ENCODE results near the gene SERPINB10.

The SERPINB10 gene

GRCh38 chr18:63907664-63908063, at the start of gene SERPINB10:
SERPINB10 (plus strand) TSS chr18:63907958; CDS start chr18:63915511, 7,553 bp downstream.
- no peak for DNase-seq

GRCh38 chr18:63858456-63858855, 49.3 kb upstream of the SERPINB10 start:
- no peak for DNase-seq

GRCh38 chr18:63859781-63860475, 47.8 kb upstream of the SERPINB10 start:
- DNase-seq: no peak

GRCh38 chr18:63860531-63860930, 47.2 kb upstream of the SERPINB10 start:
- DNase-seq: no peak

- DNase-seq: no peak
Measured at GRCh38 chr18:63867368-63868125, 40.2 kb upstream of the SERPINB10 start.

GRCh38 chr18:63868546-63868945, 39.2 kb upstream of the SERPINB10 start:
- no peak for DNase-seq

- no peak for DNase-seq
Measured at GRCh38 chr18:63869374-63869773, 38.4 kb upstream of the SERPINB10 start.

GRCh38 chr18:63869851-63870250, 37.9 kb upstream of the SERPINB10 start:
- no peak for DNase-seq

GRCh38 chr18:63871836-63872235, 35.9 kb upstream of the SERPINB10 start:
- no peak for DNase-seq

GRCh38 chr18:63872586-63872985, 35.2 kb upstream of the SERPINB10 start:
- no peak for DNase-seq

- no peak for DNase-seq
Measured at GRCh38 chr18:63878343-63878742, 29.4 kb upstream of the SERPINB10 start.

- no peak for DNase-seq
Measured at GRCh38 chr18:63878925-63879324, 28.8 kb upstream of the SERPINB10 start.

- DNase-seq: no peak
Measured at GRCh38 chr18:63879709-63880108, 28.0 kb upstream of the SERPINB10 start.

GRCh38 chr18:63881851-63882250, 25.9 kb upstream of the SERPINB10 start:
- no peak for DNase-seq

GRCh38 chr18:63882333-63883141, 25.2 kb upstream of the SERPINB10 start:
- DNase-seq: no peak

- no peak for DNase-seq
Measured at GRCh38 chr18:63883617-63884016, 24.1 kb upstream of the SERPINB10 start.

- DNase-seq: no peak
Measured at GRCh38 chr18:63887424-63887823, 20.3 kb upstream of the SERPINB10 start, which contains the start of gene SERPINB2. SERPINB2 (plus strand) TSS chr18:63887705; CDS start chr18:63891445, 3,740 bp downstream.

- no peak for DNase-seq
Measured at GRCh38 chr18:63888470-63889190, 19.1 kb upstream of the SERPINB10 start.

GRCh38 chr18:63889626-63890025, 18.1 kb upstream of the SERPINB10 start:
- DNase-seq: no peak

- DNase-seq: no peak
Measured at GRCh38 chr18:63890237-63890949, 17.4 kb upstream of the SERPINB10 start.

- DNase-seq: no peak
Measured at GRCh38 chr18:63890950-63891304, 16.8 kb upstream of the SERPINB10 start.

- no peak for DNase-seq
Measured at GRCh38 chr18:63892566-63892965, 15.2 kb upstream of the SERPINB10 start.

Measured in NCI-H524 treated with DMSO at 0.1 percent for 48 hours (cell line).